ENCODE measurements around the gene IMPDH2.

- TF ChIP-seq GATA2 (IDR thresholded peaks at IDR 0.05; ENCODE audit: low read depth, low read length): no peak
- TF ChIP-seq GATA3 (IDR thresholded peaks at IDR 0.05; ENCODE audit: low read depth, low read length): no peak
Measured at GRCh38 chr3:49017971-49018706, 11.1 kb downstream of the IMPDH2 start, which contains the start of gene DALRD3.

Data from SH-SY5Y (cell line).